OCI-LY3 (cell line): Measurements from ENCODE around the gene DIP2C.

Experiments used
- H2AFZ ChIP-seq: fragments of 200-600, 300-600 bp; shearing (Covaris generic); 2 replicates; pipeline ENCODE4 v1.6.0; 2014; ENCODE audit warnings: antibody characterized with exemption, low read depth, low read length
- H3K27ac ChIP-seq: fragments of 200-600, 300-600 bp; sonication (generic); 2 replicates; pipeline ENCODE4 v1.5.1; 2014; ENCODE audit warnings: mild to moderate bottlenecking, low read length, moderate library complexity, mixed read lengths
- H3K27me3 ChIP-seq: fragments of 200-600, 300-600 bp; sonication (generic); 2 replicates; pipeline ENCODE4 v1.6.1; 2014; ENCODE audit warnings: low read depth, low read length, mixed read lengths
- H3K36me3 ChIP-seq: fragments of 200-600, 300-600 bp; sonication (generic); replicated peaks from 2 replicates; pipeline ENCODE3; 2014; ENCODE audit warnings: low read depth, low read length, mixed read lengths
- H3K4me1 ChIP-seq: fragments of 300-600, 200-600 bp; sonication (generic); 2 replicates; pipeline ENCODE4 v1.6.1; 2014; ENCODE audit warnings: low read length, mixed read lengths
- H3K4me2 ChIP-seq: fragments of 200-600, 300-600 bp; sonication (generic); 2 replicates; pipeline ENCODE4 v1.6.1; 2014; ENCODE audit warnings: low read length, mixed read lengths
- H3K4me3 ChIP-seq: fragments of 300-600, 200-600 bp; sonication (generic); 2 replicates; pipeline ENCODE4 v1.5.1; 2014; ENCODE audit warnings: antibody characterized with exemption, mild to moderate bottlenecking, low read length, moderate library complexity
- H3K79me2 ChIP-seq: fragments of 300-600, 200-600 bp; shearing (Covaris generic); 2 replicates; pipeline ENCODE4 v1.6.1; 2014; ENCODE audit warnings: mild to moderate bottlenecking, low read length, mixed read lengths
- H3K9ac ChIP-seq: fragments of 300-600, 200-600 bp; shearing (Covaris generic); 2 replicates; pipeline ENCODE4 v1.6.0; 2014; ENCODE audit warnings: mild to moderate bottlenecking, low read length, moderate library complexity
- H3K9me3 ChIP-seq: fragments of 200-600, 300-600 bp; shearing (Covaris generic); 2 replicates; pipeline ENCODE4 v1.6.1; 2014; ENCODE audit warnings: low read length, mixed read lengths; ENCODE audit not compliant: insufficient read depth
- H4K20me1 ChIP-seq: fragments of 200-600, 300-600 bp; sonication (generic); 2 replicates; pipeline ENCODE4 v1.6.1; 2016; ENCODE audit warnings: low read length, mixed read lengths; ENCODE audit not compliant: insufficient read depth
- CTCF ChIP-seq: fragments of 200-600, 300-600 bp; sonication (generic); IDR thresholded peaks from 2 replicates; pipeline ENCODE4 v1.5.1; 2014; ENCODE audit warnings: antibody characterized with exemption, low read length, low read depth
- EZH2phosphoT487 ChIP-seq: fragments of 200-600 bp; shearing (Covaris generic); IDR thresholded peaks from 2 replicates; pipeline ENCODE4 v1.6.1; 2018; ENCODE audit warnings: antibody characterized with exemption, mixed run types, low read depth

DIP2C gene

GRCh38 chr10:619710-620109 is 69.8 kb downstream of the DIP2C start:
- H3K9ac ChIP-seq, result no peak overlapping the region
- H3K27me3 ChIP-seq, result peaks cover 35% of the 10 kb centered on the region
- peaks cover 24% of the 10 kb centered on the region for H4K20me1 ChIP-seq
- H3K9me3 ChIP-seq, result no peaks in the 10 kb centered on the region
- H3K4me3 ChIP-seq, result no peak overlapping the region
- H3K36me3 ChIP-seq, result no peaks in the 10 kb centered on the region
- H3K27ac ChIP-seq, result no peak overlapping the region
- no peak overlapping the region for H2AFZ ChIP-seq
- H3K4me1 ChIP-seq, result peaks cover 14% of the 10 kb centered on the region
- no peaks in the 10 kb centered on the region for H3K79me2 ChIP-seq
- H3K4me2 ChIP-seq, result peak overlapping the region; percentile 46
- TF ChIP-seq EZH2phosphoT487 (no peak), CTCF (no peak)

- H3K79me2 ChIP-seq, result no peaks in the 10 kb centered on the region
- no peaks in the 10 kb centered on the region for H3K9me3 ChIP-seq
- H3K27me3 ChIP-seq, result peaks cover 35% of the 10 kb centered on the region
Measured at GRCh38 chr10:618229-618989, 71.1 kb downstream of the DIP2C start.

GRCh38 chr10:617471-617870 is 72.0 kb downstream of the DIP2C start:
- Histone ChIP-seq H3K4me2 (no peak overlapping the region), H2AFZ (no peak overlapping the region), H3K27me3 (peaks cover 30% of the 10 kb centered on the region), H3K9me3 (no peaks in the 10 kb centered on the region), H3K4me3 (no peak overlapping the region), H3K79me2 (no peaks in the 10 kb centered on the region), H3K4me1 (peaks cover 14% of the 10 kb centered on the region), H4K20me1 (peaks cover 20% of the 10 kb centered on the region), H3K27ac (no peak overlapping the region), H3K36me3 (no peaks in the 10 kb centered on the region), H3K9ac (no peak overlapping the region)
- no peak for TF ChIP-seq CTCF
- TF ChIP-seq EZH2phosphoT487, result no peak

More at GRCh38 chr10:618229-618989, 71.1 kb downstream of the DIP2C start:
- Histone ChIP-seq H3K4me3 (no peak overlapping the region), H2AFZ (no peak overlapping the region), H3K4me1 (peaks cover 14% of the 10 kb centered on the region), H3K9ac (no peak overlapping the region), H3K27ac (no peak overlapping the region), H3K36me3 (no peaks in the 10 kb centered on the region), H4K20me1 (peaks cover 24% of the 10 kb centered on the region), H3K4me2 (no peak overlapping the region)
- no peak for TF ChIP-seq EZH2phosphoT487
- no peak for TF ChIP-seq CTCF

- no peak overlapping the region for H3K27ac ChIP-seq
- no peak overlapping the region for H2AFZ ChIP-seq
- TF ChIP-seq CTCF (no peak), EZH2phosphoT487 (no peak)
- H3K4me3 ChIP-seq, result no peak overlapping the region
- no peak overlapping the region for H3K9ac ChIP-seq
- H3K4me2 ChIP-seq, result no peak overlapping the region
- H3K79me2 ChIP-seq, result no peaks in the 10 kb centered on the region
- peaks cover 8% of the 10 kb centered on the region; the same call in 1 of the 2 replicates for H4K20me1 ChIP-seq
- H3K9me3 ChIP-seq, result no peaks in the 10 kb centered on the region
- peaks cover 10% of the 10 kb centered on the region for H3K4me1 ChIP-seq
- H3K36me3 ChIP-seq, result no peaks in the 10 kb centered on the region
- peaks cover 16% of the 10 kb centered on the region; the same call in 1 of the 2 replicates for H3K27me3 ChIP-seq
Measured at GRCh38 chr10:615583-616152, 73.8 kb downstream of the DIP2C start.
